Transverse colon (tissue), 3 donors: ENCODE data around the gene ACTG1.

Source experiments
- CTCF ChIP-seq, 5 experiments: fragments of 200-600 bp in 3 of 5; fragments of 450-650 bp in 2 of 5; sonication (generic) in 3 of 5; IDR thresholded peaks; 1 replicate in 2 of 5; 2 replicates in 3 of 5; pipeline ENCODE4 v1.5.1; 2016 to 2017; ENCODE audit warnings: antibody characterized with exemption in 5 of 5, inconsistent platforms in 3 of 5, mild to moderate bottlenecking in 2 of 5, moderate library complexity in 1 of 5
- POLR2A ChIP-seq: fragments of 450-650 bp; IDR thresholded peaks from one replicate; pipeline ENCODE4 v1.6.1; 2016; ENCODE audit warnings: antibody characterized with exemption, mild to moderate bottlenecking, moderate library complexity

DNA sequence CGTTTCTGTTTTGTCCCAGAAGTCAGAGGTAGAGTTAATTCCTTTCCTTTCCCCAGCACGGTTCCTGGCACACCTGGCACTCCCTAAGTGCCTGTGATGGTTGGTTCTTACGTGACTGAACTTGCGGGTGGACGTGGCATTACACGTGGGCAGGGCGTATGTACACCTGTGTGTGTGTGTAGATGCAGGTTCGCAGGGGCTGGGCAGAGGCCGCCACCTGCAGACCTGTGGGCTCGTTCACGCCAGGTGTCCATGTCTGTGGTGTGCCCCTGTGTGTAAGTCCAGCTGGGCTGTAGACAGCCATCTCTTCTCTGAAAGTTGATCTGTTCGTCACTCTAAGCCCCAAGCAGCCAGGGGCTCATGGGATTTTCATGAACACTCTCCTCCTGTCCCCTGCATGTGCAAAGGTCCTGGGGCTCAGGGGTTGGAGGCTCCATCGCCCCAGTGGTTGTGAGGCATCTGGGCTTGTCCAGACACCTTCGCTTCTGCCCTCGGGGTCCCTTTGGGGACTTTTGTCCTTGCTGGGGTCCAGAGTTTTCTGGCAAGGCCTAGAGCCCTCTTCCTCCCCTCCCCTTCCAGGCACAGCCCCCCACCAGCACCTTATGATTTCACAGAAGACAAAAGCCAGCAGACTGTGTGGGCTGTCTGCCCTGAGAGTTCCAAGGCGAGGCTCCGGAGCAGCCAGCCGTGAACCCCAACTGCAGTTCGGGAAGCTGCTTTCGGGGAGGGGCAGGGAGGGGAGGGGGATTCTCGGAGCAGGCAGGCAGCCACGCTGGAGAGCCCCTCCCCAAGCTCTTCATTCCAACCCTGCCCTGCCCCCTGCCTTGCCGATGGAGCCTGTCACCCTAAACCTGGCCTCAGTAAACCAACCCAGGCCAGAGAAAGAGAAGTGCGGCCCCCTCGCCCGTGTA lies 10.1 kb upstream of the ACTG1 start:
- TF ChIP-seq POLR2A (no peak), CTCF (IDR thresholded peaks at IDR 0.05) (no peak)
